Cardiac septum (tissue), 1 donor: ENCODE results near the gene CASP9. TPM values are rescaled to one million over a fixed set of nuclear protein-coding genes. Genes with fewer than 3 reads are reported as not detected.

Source experiments
- DNase-seq: peaks from one replicate; pipeline ENCODE4 v3.0.0-alpha.2; 2020; ENCODE audit warnings: low spot score
- intact Hi-C: fragments of 100-400 bp; cut with DNase I; formaldehyde crosslinking; loops from one replicate; pipeline ENCODE4 v1.14.0; 2022
- total RNA-seq: library from RNA; stranded (reverse); fragmentation: NEBNext Ultra II Directional; extraction: Animal tissue kit (Norgen Biotek cat#: 25700); gene quantifications from one replicate; pipeline ENCODE4 v1.2.1, GENCODE V29; 2021
- donor health status: DM: no; HTN: no; CAD: no.

Gene CASP9
- total RNA-seq, 1 donor from 2014 or later, result 10.6 TPM

GRCh38 chr1:15455522-15455921, 68.5 kb downstream of the CASP9 start:
- no peak for DNase-seq
- intact Hi-C loops, result no loop called here

GRCh38 chr1:15454256-15454655, 69.8 kb downstream of the CASP9 start:
- intact Hi-C loops, result no loop called here
- DNase-seq, result no peak

DNA sequence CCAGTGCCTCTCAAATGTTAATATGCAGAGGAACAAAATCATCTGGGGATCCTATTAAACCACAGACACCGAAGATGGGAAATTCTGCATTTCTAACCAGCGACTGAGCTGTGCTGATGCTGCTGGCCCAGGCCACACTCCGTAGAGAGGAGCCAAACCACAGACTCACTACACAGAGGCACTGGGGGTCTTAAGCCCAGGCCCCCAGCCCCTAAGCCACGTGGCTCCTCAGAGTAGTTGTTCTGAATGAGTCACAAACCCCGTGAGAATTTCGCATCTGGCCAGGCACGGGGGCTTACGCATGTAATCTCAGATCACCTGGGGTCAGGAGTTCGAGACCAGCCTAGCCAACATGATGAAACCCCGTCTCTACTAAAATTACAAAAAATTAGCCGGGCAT, 70.3 kb downstream of the CASP9 start:
- DNase-seq, result no peak

GRCh38 chr1:15452866-15453571, 71.0 kb downstream of the CASP9 start:
- DNase-seq, result no peak
- intact Hi-C loops, result no loop called here

More for the DNA sequence above, 70.3 kb downstream of the CASP9 start:
- intact Hi-C loops, result no loop called here

- intact Hi-C loops, result no loop called here
Measured at GRCh38 chr1:15452216-15452615, 71.8 kb downstream of the CASP9 start.

GRCh38 chr1:15451014-15451722, 72.8 kb downstream of the CASP9 start:
- intact Hi-C loops, result no loop called here
- no peak for DNase-seq

More at GRCh38 chr1:15452216-15452615, 71.8 kb downstream of the CASP9 start:
- no peak for DNase-seq

DNA sequence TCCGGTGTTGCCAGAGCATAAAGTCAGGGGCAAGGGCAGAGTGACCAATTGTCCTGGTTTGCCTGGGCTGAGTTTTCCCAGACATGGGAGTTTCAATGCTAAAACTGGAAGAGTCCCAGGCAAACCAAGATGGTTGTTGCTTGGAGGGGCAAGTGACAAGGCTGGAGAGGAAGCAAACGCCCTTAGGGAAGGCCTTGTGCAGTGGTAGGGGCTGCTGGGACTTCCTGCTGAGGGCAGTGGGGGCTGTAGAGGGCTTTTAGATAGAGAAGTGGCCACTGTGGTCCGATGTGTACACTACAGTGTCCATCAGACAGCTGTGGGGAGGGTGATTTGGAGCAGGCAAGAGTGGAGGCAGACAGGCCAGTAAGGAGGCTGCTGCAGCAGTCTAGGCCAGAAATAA, 74.4 kb downstream of the CASP9 start:
- no peak for DNase-seq
- intact Hi-C loops, result no loop called here

GRCh38 chr1:15448877-15449462, 75.0 kb downstream of the CASP9 start:
- DNase-seq, result no peak
- intact Hi-C loops, result no loop called here

DNA sequence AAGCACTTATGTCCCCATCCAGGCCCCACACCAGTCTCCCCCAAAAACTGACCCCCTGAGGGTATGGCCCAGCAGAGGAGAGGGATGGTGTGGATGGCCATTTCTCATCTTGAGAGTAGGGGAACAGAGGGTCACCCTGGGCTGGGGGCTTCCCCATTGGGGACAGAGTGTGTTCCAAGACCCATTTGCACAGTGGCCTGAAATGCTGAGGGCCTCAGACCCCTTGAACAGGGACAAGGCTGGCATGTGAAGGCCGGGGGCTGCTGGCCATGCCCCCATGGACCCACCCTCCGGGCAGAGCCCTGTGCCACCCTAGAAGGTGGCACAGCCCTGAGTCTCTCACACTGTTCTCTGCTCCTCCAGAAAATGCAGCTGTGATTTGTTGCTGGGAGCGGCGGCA, 77.8 kb downstream of the CASP9 start:
- no peak for DNase-seq
- intact Hi-C loops, result no loop called here

DNA sequence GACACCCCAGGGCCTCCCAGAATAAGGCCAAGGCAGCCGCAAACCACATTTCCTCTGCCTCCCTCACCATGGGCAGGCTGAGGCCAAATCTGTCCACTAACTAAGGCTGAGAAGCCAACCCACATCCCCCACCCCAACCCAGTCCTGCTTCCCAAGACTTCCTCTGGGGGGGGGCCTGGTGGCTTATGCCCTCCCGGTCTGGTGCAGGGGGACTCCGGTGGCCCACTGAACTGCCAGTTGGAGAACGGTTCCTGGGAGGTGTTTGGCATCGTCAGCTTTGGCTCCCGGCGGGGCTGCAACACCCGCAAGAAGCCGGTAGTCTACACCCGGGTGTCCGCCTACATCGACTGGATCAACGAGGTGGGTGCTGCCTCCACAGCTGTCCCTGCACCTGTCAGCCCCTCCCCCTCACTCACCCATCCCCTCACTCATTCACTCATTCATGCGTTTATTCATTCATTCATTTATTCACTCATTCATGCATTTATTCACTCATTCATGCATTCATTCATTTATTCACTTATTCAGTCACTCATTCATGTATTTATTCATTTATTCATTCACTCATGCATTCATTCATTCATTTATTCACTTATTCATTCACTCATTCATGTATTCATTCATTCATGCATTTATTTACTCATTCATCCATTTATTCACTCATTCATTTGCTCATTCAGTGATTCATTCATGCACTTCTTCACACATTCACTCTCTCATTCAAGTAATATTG, 78.5 kb downstream of the CASP9 start:
- DNase-seq, result no peak
- intact Hi-C loops, result no loop called here

- intact Hi-C loops, result no loop called here
- DNase-seq, result no peak
Measured at GRCh38 chr1:15444468-15445389, 79.3 kb downstream of the CASP9 start.

- intact Hi-C loops, result no loop called here
- no peak for DNase-seq
Measured at GRCh38 chr1:15443281-15443680, 80.7 kb downstream of the CASP9 start.

GRCh38 chr1:15442759-15443158, 81.3 kb downstream of the CASP9 start:
- intact Hi-C loops, result no loop called here
- DNase-seq, result no peak

- intact Hi-C loops, result no loop called here
- no peak for DNase-seq
Measured at GRCh38 chr1:15442119-15442518, 81.9 kb downstream of the CASP9 start.

Other genes starting within 250 kb of the CASP9 start
- 14.3 TPM for gene EFHD2, start 114.3 kb downstream of the CASP9 start, total RNA-seq
- not detected for gene CTRC, start 85.8 kb downstream of the CASP9 start, total RNA-seq
- not detected for gene CELA2A, start 67.5 kb downstream of the CASP9 start, total RNA-seq
- not detected for gene CELA2B, start 48.1 kb downstream of the CASP9 start, total RNA-seq
- gene DNAJC16, start 2.6 kb upstream of the CASP9 start, total RNA-seq, result 11.0 TPM
- 0.11 TPM for gene AGMAT, start 60.8 kb upstream of the CASP9 start, total RNA-seq
- gene DDI2, start 93.2 kb upstream of the CASP9 start, total RNA-seq, result 23.7 TPM
- gene PLEKHM2, start 160.1 kb upstream of the CASP9 start, total RNA-seq, result 93.1 TPM
- 2.9 TPM for gene SLC25A34, start 212.0 kb upstream of the CASP9 start, total RNA-seq
- gene TMEM82, start 218.3 kb upstream of the CASP9 start, total RNA-seq, result not detected
- 40.6 TPM for gene FBLIM1, start 234.6 kb upstream of the CASP9 start, total RNA-seq